A549 (cell line): ENCODE results near the gene ARHGAP32. TPM values are rescaled to one million over a fixed set of nuclear protein-coding genes. Genes with fewer than 3 reads are reported as not detected.

Experiments
- ATAC-seq, 2 experiments: fragments of 200-7000 bp in 1 of 2; fragments of >200 bp in 1 of 2; cut with Nextera tagmentation in 1 of 2; cut with Tn5 transposase in 1 of 2; 3 replicates each; pipeline versions ENCODE4 v1.8.0 to v1.9.1; 2018 to 2020; ENCODE audit warnings: mild to moderate bottlenecking in 1 of 2, moderate library complexity in 1 of 2
- CTCF ChIA-PET: fragments of 300-600 bp; sonication (Branson Sonifier 250); formaldehyde crosslinking; extraction: SDS; loops from one replicate; lab custom pipeline; 2021; ENCODE audit warnings: antibody characterized with exemption, inconsistent platforms; lab: Yijun Ruan, JAX
- POLR2A ChIA-PET: fragments of 350-600 bp; formaldehyde crosslinking; extraction: SDS; loops from one replicate; lab custom pipeline; 2021; ENCODE audit warnings: antibody characterized with exemption, inconsistent platforms; lab: Yijun Ruan, JAX
- DNase-seq, 2 experiments: peaks; one replicate each; pipeline versions ENCODE4 v3.0.0 to v3.0.0-alpha.2; 2011 to 2016; ENCODE audit warnings: low read depth in 1 of 2, low spot score in 1 of 2
- FAIRE-seq: peaks from 2 replicates; lab custom pipeline; 2011; peaks lifted over from hg19 to GRCh38; lab: Jason Lieb, UNC
- H3K27ac ChIP-seq, 2 experiments: fragments of >200 bp; sonication (Bioruptor Twin); formaldehyde crosslinking; 3 replicates each; pipeline ENCODE4 v1.5.1; 2016 to 2017
- H3K4me1 ChIP-seq: fragments of >200 bp; sonication (Bioruptor Twin); formaldehyde crosslinking; 3 replicates; pipeline ENCODE4 v1.6.1; 2016
- H3K4me2 ChIP-seq: fragments of >200 bp; sonication (Bioruptor Twin); formaldehyde crosslinking; 3 replicates; pipeline ENCODE4 v1.6.1; 2016
- H3K4me3 ChIP-seq: fragments of >200 bp; sonication (Bioruptor Twin); formaldehyde crosslinking; 3 replicates; pipeline ENCODE4 v1.5.1; 2016
- H3K9me3 ChIP-seq: fragments of >200 bp; sonication (Bioruptor Twin); formaldehyde crosslinking; 3 replicates; pipeline ENCODE4 v1.6.1; 2016
- BHLHE40 ChIP-seq: IDR thresholded peaks from 2 replicates; pipeline ENCODE4 v1.6.1; 2012; ENCODE audit warnings: low read depth, low read length, inconsistent platforms
- ESRRA ChIP-seq: fragments of 150-350 bp; IDR thresholded peaks from 2 replicates; pipeline ENCODE4 v1.6.1; 2014; ENCODE audit warnings: mild to moderate bottlenecking, low read length, borderline replicate concordance
- FOSL2 ChIP-seq, 2 experiments: fragments of 450-650 bp in 1 of 2; fragments of >200 bp in 1 of 2; sonication (Bioruptor Twin) in 1 of 2; formaldehyde crosslinking; IDR thresholded peaks; 2 replicates each; pipeline versions ENCODE4 v1.5.0 to v1.6.1; 2016 to 2020; ENCODE audit warnings: mild to moderate bottlenecking in 1 of 2, moderate library complexity in 1 of 2
- FOXS1 ChIP-seq: fragments of 250-450 bp; sonication (Bioruptor Pico); IDR thresholded peaks from 2 replicates; pipeline ENCODE4 v1.5.0; 2020; ENCODE audit warnings: mild to moderate bottlenecking, moderate library complexity
- GATA3 ChIP-seq: IDR thresholded peaks from 2 replicates; pipeline ENCODE4 v1.6.1; 2012; ENCODE audit warnings: borderline replicate concordance
- HDAC2 ChIP-seq: fragments of 200-600 bp; sonication (generic); IDR thresholded peaks from 2 replicates; pipeline ENCODE4 v1.6.1; 2016
- JUNB ChIP-seq: fragments of >200 bp; sonication (Bioruptor Twin); formaldehyde crosslinking; IDR thresholded peaks from 2 replicates; pipeline ENCODE4 v1.6.1; 2016
- MAFK ChIP-seq: fragments of 450-650 bp; IDR thresholded peaks from 2 replicates; pipeline ENCODE4 v1.6.1; 2014; ENCODE audit not compliant: partially characterized antibody
- MAZ ChIP-seq: fragments of 150-350 bp; IDR thresholded peaks from 2 replicates; pipeline ENCODE4 v1.6.1; 2014; ENCODE audit warnings: antibody characterized with exemption, low read depth, low read length, borderline replicate concordance
- RFX5 ChIP-seq: fragments of 450-650 bp; IDR thresholded peaks from 2 replicates; pipeline ENCODE4 v1.7.1; 2014; ENCODE audit warnings: antibody characterized with exemption, mild to moderate bottlenecking, moderate library complexity
- RNF2 ChIP-seq: fragments of 200-600 bp; sonication (generic); IDR thresholded peaks from 2 replicates; pipeline ENCODE4 v1.6.1; 2016; ENCODE audit warnings: low read depth, mild to moderate bottlenecking, antibody characterized with exemption, moderate library complexity, borderline replicate concordance
- SREBF2 ChIP-seq: fragments of 450-650 bp; IDR thresholded peaks from 2 replicates; pipeline ENCODE4 v1.6.1; 2014; ENCODE audit warnings: mild to moderate bottlenecking, moderate library complexity
- TFCP2L1 ChIP-seq: fragments of 250-450 bp; sonication (Bioruptor Pico); IDR thresholded peaks from 2 replicates; pipeline ENCODE4 v1.5.0; 2021; ENCODE audit warnings: mild to moderate bottlenecking
- WGBS: methylation state at CpG from one replicate; pipeline ENCODE4 v1.1.6; 2017; ENCODE audit errors: missing lambda C conversion rate; 5-methylcytosine and 5-hydroxymethylcytosine counted together
- polyA plus RNA-seq, 4 experiments: library from polyadenylated mRNA; depleted of rRNA in 3 of 4; stranded (reverse); fragments of >200 nt; fragmentation: RNase III in 1 of 4; extraction: RNeasy Plus Mini Kit Qiagen cat#74134 plus additional on column Dnase treatment in 1 of 4; gene quantifications; 2 replicates in 3 of 4; 3 replicates in 1 of 4; pipeline ENCODE4 v1.2.3, GENCODE V29; 2011 to 2017
- TF ChIP-seq, protein P1 (sequence below): IDR thresholded peaks from 2 replicates; pipeline ENCODE4 v1.6.1; 2012
- TF ChIP-seq, protein P2 (sequence below): fragments of 250-450 bp; sonication (Bioruptor Pico); IDR thresholded peaks from 2 replicates; pipeline ENCODE4 v1.5.0; 2020; ENCODE audit warnings: low read depth, mild to moderate bottlenecking, moderate library complexity
- TF ChIP-seq, protein P3 (sequence below): fragments of >200 bp; sonication (Bioruptor Twin); formaldehyde crosslinking; IDR thresholded peaks from 3 replicates; pipeline ENCODE4 v1.5.1; 2016
- TF ChIP-seq, protein P4 (sequence below): IDR thresholded peaks from 2 replicates; pipeline ENCODE4 v1.6.1; 2012; ENCODE audit warnings: low read depth, borderline replicate concordance

The ARHGAP32 gene
- polyA plus RNA-seq, 2 of the 4 experiments (the other 2 are of a cell fraction), result 4.4 to 9.0 TPM

DNA sequence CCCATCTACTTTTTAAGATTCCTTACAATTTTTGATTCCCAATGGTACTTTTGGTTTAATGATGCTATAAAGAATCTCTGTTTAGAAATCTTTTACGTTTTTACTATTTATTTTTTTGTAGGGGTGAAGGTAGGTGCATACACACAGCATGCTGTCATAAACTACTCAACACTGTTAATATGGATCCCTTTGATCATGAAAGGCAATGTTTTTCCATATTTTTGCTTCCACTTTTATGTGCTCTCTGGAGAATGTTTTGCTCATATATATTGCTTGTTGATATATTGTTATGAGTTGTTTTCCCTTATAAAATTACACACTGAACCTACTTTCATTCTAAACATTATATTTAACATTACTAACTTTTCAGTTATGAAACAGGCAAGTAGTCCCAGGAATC, 125.9 kb downstream of the ARHGAP32 start:
- Histone ChIP-seq H3K4me1 (peaks cover 15% of the 10 kb centered on the region), H3K9me3 (no peaks in the 10 kb centered on the region), H3K4me3 (no peak overlapping the region), H3K27ac (no peak overlapping the region), H3K4me2 (no peak overlapping the region)
- ATAC-seq (no peak), FAIRE-seq (no peak), DNase-seq (no peak)
- POLR2A ChIA-PET, result no interaction called here
- TF ChIP-seq, protein P1, sequence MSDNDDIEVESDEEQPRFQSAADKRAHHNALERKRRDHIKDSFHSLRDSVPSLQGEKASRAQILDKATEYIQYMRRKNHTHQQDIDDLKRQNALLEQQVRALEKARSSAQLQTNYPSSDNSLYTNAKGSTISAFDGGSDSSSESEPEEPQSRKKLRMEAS, result no peak
- TF ChIP-seq SREBF2 (no peak), HDAC2 (no peak), TFCP2L1 (CRISPR knock-in tag) (no peak), ESRRA (no peak), RNF2 (no peak)
- CTCF ChIA-PET, result no interaction called here
- 69% methylated on average over 1 of the region's 1 CpG for WGBS

DNA sequence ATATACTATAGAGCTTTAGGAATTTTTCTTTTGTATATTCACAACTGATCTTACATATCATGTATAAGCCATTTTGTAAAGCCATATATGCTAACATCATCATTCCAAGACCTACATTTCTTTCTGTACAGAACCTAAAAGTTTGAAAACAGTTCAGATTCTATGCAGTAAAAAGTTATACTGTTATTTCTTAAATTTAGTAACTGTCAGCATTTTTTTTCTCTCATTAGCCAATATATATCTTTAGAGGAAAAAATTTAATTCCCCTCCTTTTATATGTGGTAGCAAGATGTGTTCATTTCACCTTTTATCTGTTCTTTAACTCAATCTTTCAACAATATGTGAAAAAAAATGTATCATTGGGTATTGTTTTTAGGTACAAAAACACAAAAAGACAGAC, 129.0 kb downstream of the ARHGAP32 start:
- Histone ChIP-seq H3K27ac (no peak overlapping the region), H3K9me3 (no peaks in the 10 kb centered on the region), H3K4me3 (no peak overlapping the region), H3K4me2 (no peak overlapping the region), H3K4me1 (peaks cover 20% of the 10 kb centered on the region)
- TF ChIP-seq MAFK, result peak; percentile 89
- TF ChIP-seq, protein P2, sequence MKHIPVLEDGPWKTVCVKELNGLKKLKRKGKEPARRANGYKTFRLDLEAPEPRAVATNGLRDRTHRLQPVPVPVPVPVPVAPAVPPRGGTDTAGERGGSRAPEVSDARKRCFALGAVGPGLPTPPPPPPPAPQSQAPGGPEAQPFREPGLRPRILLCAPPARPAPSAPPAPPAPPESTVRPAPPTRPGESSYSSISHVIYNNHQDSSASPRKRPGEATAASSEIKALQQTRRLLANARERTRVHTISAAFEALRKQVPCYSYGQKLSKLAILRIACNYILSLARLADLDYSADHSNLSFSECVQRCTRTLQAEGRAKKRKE (CRISPR knock-in tag), result no peak
- no peak for FAIRE-seq
- DNase-seq, result no peak
- CTCF ChIA-PET, result no interaction called here
- ATAC-seq, result no peak
- POLR2A ChIA-PET, result no interaction called here

DNA sequence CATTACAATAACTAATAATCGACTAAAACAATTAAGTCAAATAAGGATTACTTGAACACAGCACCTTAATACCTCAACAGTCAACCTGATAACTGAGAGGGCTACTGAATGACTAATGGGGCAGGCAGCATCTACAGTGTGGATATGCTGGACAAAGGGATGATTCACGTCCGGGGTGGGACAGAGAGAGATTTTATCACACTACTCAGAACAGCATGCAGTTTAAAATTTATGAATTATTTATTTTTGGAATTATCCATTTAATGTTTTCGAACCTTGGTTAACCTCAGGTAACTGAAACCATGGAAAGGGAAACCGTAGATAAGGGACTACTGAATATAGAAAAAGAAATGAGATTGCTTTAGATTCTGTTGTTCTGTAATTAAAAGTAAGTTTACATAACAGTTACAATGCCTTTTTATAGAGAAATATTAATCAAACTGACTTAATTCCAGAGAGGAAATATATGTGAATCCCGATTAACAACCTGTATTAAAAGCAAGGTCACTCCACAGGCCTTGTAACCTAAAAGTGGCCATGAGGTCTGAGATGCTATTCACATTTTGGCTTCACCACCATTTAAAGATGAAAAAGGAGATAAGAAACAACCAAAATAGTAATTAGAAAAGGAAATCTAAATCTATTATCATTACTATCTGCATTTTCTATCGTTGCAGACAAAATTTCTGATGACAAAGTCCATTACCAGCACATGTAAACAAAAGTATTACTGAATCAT, 130.5 kb downstream of the ARHGAP32 start:
- peak overlapping the region; percentile 62 to 77; a peak in 5 of 6 replicates for H3K27ac ChIP-seq
- peaks cover 20% of the 10 kb centered on the region for H3K4me1 ChIP-seq
- peak overlapping the region; percentile 61 for H3K4me2 ChIP-seq
- ATAC-seq (peak; percentile 92 to 94), DNase-seq (peak; percentile 13 to 69), FAIRE-seq (no peak)
- H3K4me3 ChIP-seq, result no peak overlapping the region
- TF ChIP-seq RFX5 (no peak), FOXS1 (CRISPR knock-in tag) (no peak), JUNB (peak; percentile 25; the same call in 1 of the 2 replicates), GATA3 (peak; percentile 78; the same call in 1 of the 2 replicates), FOSL2 (IDR thresholded peaks at IDR 0.05) (peak; percentile 49), FOSL2 (CRISPR knock-in tag; IDR thresholded peaks at IDR 0.05) (peak; percentile 63), BHLHE40 (no peak), MAZ (no peak)
- TF ChIP-seq, protein P3, sequence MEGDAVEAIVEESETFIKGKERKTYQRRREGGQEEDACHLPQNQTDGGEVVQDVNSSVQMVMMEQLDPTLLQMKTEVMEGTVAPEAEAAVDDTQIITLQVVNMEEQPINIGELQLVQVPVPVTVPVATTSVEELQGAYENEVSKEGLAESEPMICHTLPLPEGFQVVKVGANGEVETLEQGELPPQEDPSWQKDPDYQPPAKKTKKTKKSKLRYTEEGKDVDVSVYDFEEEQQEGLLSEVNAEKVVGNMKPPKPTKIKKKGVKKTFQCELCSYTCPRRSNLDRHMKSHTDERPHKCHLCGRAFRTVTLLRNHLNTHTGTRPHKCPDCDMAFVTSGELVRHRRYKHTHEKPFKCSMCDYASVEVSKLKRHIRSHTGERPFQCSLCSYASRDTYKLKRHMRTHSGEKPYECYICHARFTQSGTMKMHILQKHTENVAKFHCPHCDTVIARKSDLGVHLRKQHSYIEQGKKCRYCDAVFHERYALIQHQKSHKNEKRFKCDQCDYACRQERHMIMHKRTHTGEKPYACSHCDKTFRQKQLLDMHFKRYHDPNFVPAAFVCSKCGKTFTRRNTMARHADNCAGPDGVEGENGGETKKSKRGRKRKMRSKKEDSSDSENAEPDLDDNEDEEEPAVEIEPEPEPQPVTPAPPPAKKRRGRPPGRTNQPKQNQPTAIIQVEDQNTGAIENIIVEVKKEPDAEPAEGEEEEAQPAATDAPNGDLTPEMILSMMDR, result no peak
- TF ChIP-seq, protein P4, sequence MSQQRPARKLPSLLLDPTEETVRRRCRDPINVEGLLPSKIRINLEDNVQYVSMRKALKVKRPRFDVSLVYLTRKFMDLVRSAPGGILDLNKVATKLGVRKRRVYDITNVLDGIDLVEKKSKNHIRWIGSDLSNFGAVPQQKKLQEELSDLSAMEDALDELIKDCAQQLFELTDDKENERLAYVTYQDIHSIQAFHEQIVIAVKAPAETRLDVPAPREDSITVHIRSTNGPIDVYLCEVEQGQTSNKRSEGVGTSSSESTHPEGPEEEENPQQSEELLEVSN, result no peak
- H3K9me3 ChIP-seq, result no peaks in the 10 kb centered on the region
- ChIA-PET POLR2A (no interaction called here), CTCF (no interaction called here)
- 4% methylated on average over 7 of the region's 7 CpGs for WGBS
